HG03108 (cell line): ENCODE measurements around the gene TAS1R1.

ENCODE experiments used
- ATAC-seq: cut with Tn5 transposase; IDR thresholded peaks from one replicate; pipeline ENCODE4 v1.9.1; 2021; ENCODE audit warnings: moderate library complexity; ENCODE audit not compliant: unreplicated experiment

TAS1R1 gene

GRCh38 chr1:6601923-6602668, 47.0 kb downstream of the TAS1R1 start:
- peak; percentile 18 for ATAC-seq

- ATAC-seq, result peak; percentile 44
Measured at GRCh38 chr1:6602669-6603237, 47.6 kb downstream of the TAS1R1 start, which contains the start of gene KLHL21. KLHL21 (minus strand) TSS chr1:6602869; CDS start chr1:6602817, 52 bp downstream.

GRCh38 chr1:6603238-6603914, 48.3 kb downstream of the TAS1R1 start:
- peak; percentile 12 for ATAC-seq

GRCh38 chr1:6603915-6604558, 48.9 kb downstream of the TAS1R1 start:
- ATAC-seq, result no peak

GRCh38 chr1:6612641-6613360, 57.7 kb downstream of the TAS1R1 start:
- ATAC-seq, result peak; percentile 21

GRCh38 chr1:6613361-6614018, 58.4 kb downstream of the TAS1R1 start, which contains the start of gene PHF13:
PHF13 (plus strand) TSS chr1:6613731; CDS start chr1:6614067, 336 bp downstream.
- ATAC-seq, result peak; percentile 89

- no peak for ATAC-seq
Measured at GRCh38 chr1:6614019-6614928, 59.2 kb downstream of the TAS1R1 start.

- no peak for ATAC-seq
Measured at GRCh38 chr1:6614929-6615785, 60.0 kb downstream of the TAS1R1 start.

- no peak for ATAC-seq
Measured at GRCh38 chr1:6619045-6619444, 63.9 kb downstream of the TAS1R1 start.

GRCh38 chr1:6621429-6622391, 66.6 kb downstream of the TAS1R1 start:
- no peak for ATAC-seq

GRCh38 chr1:6622396-6623152, 67.5 kb downstream of the TAS1R1 start:
- no peak for ATAC-seq

- ATAC-seq, result no peak
Measured at GRCh38 chr1:6623269-6623965, 68.3 kb downstream of the TAS1R1 start.

- peak; percentile 75 for ATAC-seq
Measured at GRCh38 chr1:6624710-6625583, 69.8 kb downstream of the TAS1R1 start, which contains the start of gene THAP3. THAP3 (plus strand) TSS chr1:6624868; CDS start chr1:6625219, 351 bp downstream.

- ATAC-seq, result peak; percentile 25
Measured at GRCh38 chr1:6625584-6626149, 70.6 kb downstream of the TAS1R1 start.
